HL-60 (cell line): Measurements from ENCODE around the gene TET3.

Experiments
- DNase-seq, 2 experiments: peaks; one replicate each; pipeline ENCODE4 v3.0.0-alpha.2; 2010 to 2020; ENCODE audit warnings: low read depth in 1 of 2, low spot score in 1 of 2
- H3K27ac ChIP-seq: fragments of 250-450 bp; sonication (Bioruptor Pico); replicated peaks from 2 replicates; pipeline ENCODE4 v1.5.1; 2020; ENCODE audit warnings: mild to moderate bottlenecking, moderate library complexity
- H3K27me3 ChIP-seq: fragments of 250-450 bp; sonication (Bioruptor Pico); 2 replicates; pipeline ENCODE4 v1.5.1; 2021; ENCODE audit warnings: mild to moderate bottlenecking, moderate library complexity; ENCODE audit not compliant: insufficient read depth, poor library complexity, severe bottlenecking
- H3K4me3 ChIP-seq: replicated peaks from 2 replicates; pipeline ENCODE4 v1.5.1; 2011; ENCODE audit warnings: mild to moderate bottlenecking, control low read depth, low read length; ENCODE audit not compliant: insufficient read depth
- CTCF ChIP-seq: IDR thresholded peaks from one replicate; pipeline ENCODE4 v1.5.1; 2011; ENCODE audit warnings: low read length, control low read depth, inconsistent platforms; ENCODE audit not compliant: insufficient read depth
- GABPA ChIP-seq: IDR thresholded peaks from 2 replicates; pipeline ENCODE4 v1.6.1; 2012; ENCODE audit warnings: low read depth
- POLR2AphosphoS5 ChIP-seq: IDR thresholded peaks from 2 replicates; pipeline ENCODE4 v1.6.1; 2012; ENCODE audit warnings: low read depth
- REST ChIP-seq: IDR thresholded peaks from 2 replicates; pipeline ENCODE4 v1.6.1; 2012; ENCODE audit warnings: low read depth; ENCODE audit not compliant: insufficient replicate concordance
- SPI1 ChIP-seq: IDR thresholded peaks from 2 replicates; pipeline ENCODE4 v1.6.1; 2012; ENCODE audit warnings: low read depth, mild to moderate bottlenecking, borderline replicate concordance

The TET3 gene

DNA sequence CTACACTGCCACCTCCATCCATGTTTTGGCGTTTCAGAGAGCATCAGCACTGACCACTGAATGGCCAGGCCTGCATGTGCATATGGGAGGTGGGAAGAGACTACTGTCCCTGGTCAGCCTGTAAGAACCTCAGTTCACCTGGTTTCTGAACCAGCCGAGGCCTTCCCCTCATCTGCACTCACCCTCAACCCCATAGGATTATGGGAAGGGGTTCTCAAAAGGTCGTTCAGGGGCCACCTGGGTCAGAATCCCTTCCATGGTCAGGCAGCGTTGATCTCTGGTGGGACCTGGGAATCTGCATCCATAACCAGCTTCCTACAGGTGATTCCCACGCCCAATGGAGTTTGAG, 36.7 kb downstream of the TET3 start:
- H3K27ac ChIP-seq: no peak overlapping the region
- no peak overlapping the region for H3K4me3 ChIP-seq
- no peak for DNase-seq
- H3K27me3 ChIP-seq: no peaks in the 10 kb centered on the region
- TF ChIP-seq CTCF (no peak), GABPA (no peak), POLR2AphosphoS5 (no peak), SPI1 (no peak), REST (no peak)

- Histone ChIP-seq H3K27ac (no peak overlapping the region), H3K4me3 (no peak overlapping the region), H3K27me3 (no peaks in the 10 kb centered on the region)
- no peak for DNase-seq
- no peak for TF ChIP-seq CTCF
- no peak for TF ChIP-seq REST
- TF ChIP-seq GABPA: no peak
- no peak for TF ChIP-seq POLR2AphosphoS5
- TF ChIP-seq SPI1: no peak
These were observed 39.5 kb downstream of the TET3 start for GRCh38 chr2:74024216-74024615.

DNA sequence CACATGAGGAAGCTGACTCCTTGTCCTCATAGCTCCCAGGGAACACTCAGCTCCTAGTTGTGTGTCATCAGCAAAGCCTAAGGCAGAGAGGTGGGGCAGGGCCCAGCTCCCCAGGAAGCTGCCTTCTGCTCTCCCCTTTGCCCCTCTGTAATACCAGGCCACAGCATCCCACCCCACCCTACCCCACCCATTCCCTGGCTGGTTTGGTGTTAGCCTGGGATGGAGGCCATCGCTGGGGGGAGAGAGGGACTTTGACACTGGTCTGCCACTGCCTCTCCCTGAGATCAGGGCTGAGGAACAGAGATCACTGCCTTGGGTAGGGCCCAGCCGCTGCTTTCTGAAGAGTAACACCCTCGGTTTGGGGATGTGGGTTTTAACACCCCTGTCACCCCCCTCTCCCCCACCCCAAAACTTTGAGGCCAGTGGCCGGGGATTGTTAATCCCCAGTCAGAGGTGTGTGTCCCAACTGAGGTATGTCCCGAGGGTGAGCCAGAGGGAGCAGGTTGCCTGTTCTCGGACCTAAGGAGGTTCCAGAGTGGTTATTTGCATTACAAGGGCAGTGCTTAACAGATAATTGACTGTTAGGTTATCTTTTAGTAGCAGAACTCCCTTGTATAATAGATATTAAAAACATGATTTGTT, 41.4 kb downstream of the TET3 start:
- TF ChIP-seq POLR2AphosphoS5: no peak
- TF ChIP-seq SPI1: no peak
- no peak for TF ChIP-seq REST
- no peak for TF ChIP-seq GABPA
- TF ChIP-seq CTCF: no peak
- no peak for DNase-seq
- Histone ChIP-seq H3K4me3 (no peak overlapping the region), H3K27me3 (no peaks in the 10 kb centered on the region), H3K27ac (no peak overlapping the region)
